22Rv1 (cell line): ENCODE results near the gene PKNOX2.

Experiments
- H3K27ac ChIP-seq: fragments of 450-650 bp; 2 replicates; pipeline ENCODE4 v1.5.1; 2017
- ZFX ChIP-seq: fragments of 450-650 bp; IDR thresholded peaks from 2 replicates; pipeline ENCODE4 v1.6.1; 2017; ENCODE audit warnings: antibody characterized with exemption, borderline replicate concordance
- TF ChIP-seq, protein P1 (sequence below): fragments of 450-650 bp; IDR thresholded peaks from 2 replicates; pipeline ENCODE4 v1.5.1; 2017; ENCODE audit warnings: mild to moderate bottlenecking

The PKNOX2 gene

DNA sequence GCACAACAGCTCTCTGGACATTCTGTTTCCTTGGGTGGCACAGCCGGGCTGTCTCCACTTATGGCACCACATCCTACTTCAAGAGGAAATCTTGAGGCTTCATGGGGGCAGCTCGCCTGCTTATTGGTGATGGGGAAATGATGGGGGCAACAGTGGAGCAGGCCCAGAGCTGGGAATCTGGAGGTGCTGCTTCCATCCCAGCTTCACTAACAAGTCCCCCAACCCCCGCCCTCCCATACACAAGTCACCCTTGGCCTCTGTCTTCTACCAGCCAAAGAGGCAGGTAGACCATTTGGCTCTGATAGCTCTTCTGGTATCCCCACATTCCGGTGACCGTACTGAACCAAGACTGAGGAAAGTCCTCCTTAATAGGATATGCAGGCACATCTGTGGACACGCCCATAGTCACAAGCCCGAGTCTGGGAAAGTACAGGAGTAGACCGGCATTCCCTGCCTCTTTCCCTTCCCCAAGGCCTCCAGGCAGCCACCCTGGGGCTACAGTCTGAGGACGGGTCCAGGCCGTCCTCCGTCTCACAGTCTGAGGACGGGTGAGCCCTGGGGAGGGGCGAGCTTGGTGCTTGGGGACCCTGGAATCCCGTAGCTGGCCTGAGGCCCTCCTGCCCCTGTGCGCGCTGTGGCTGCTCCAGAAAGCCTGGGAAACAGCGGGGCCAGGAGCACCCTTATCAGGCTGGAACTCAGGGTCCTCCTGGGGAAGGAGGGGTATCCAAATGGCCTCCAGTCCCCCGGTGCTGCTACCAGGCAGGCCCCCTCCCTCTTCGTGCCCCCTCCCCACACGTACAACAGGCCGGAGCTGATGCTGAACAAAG lies 185.9 kb downstream of the PKNOX2 start:
- H3K27ac ChIP-seq: no peak overlapping the region
- TF ChIP-seq ZFX: no peak
- TF ChIP-seq, protein P1, sequence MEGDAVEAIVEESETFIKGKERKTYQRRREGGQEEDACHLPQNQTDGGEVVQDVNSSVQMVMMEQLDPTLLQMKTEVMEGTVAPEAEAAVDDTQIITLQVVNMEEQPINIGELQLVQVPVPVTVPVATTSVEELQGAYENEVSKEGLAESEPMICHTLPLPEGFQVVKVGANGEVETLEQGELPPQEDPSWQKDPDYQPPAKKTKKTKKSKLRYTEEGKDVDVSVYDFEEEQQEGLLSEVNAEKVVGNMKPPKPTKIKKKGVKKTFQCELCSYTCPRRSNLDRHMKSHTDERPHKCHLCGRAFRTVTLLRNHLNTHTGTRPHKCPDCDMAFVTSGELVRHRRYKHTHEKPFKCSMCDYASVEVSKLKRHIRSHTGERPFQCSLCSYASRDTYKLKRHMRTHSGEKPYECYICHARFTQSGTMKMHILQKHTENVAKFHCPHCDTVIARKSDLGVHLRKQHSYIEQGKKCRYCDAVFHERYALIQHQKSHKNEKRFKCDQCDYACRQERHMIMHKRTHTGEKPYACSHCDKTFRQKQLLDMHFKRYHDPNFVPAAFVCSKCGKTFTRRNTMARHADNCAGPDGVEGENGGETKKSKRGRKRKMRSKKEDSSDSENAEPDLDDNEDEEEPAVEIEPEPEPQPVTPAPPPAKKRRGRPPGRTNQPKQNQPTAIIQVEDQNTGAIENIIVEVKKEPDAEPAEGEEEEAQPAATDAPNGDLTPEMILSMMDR: no peak

DNA sequence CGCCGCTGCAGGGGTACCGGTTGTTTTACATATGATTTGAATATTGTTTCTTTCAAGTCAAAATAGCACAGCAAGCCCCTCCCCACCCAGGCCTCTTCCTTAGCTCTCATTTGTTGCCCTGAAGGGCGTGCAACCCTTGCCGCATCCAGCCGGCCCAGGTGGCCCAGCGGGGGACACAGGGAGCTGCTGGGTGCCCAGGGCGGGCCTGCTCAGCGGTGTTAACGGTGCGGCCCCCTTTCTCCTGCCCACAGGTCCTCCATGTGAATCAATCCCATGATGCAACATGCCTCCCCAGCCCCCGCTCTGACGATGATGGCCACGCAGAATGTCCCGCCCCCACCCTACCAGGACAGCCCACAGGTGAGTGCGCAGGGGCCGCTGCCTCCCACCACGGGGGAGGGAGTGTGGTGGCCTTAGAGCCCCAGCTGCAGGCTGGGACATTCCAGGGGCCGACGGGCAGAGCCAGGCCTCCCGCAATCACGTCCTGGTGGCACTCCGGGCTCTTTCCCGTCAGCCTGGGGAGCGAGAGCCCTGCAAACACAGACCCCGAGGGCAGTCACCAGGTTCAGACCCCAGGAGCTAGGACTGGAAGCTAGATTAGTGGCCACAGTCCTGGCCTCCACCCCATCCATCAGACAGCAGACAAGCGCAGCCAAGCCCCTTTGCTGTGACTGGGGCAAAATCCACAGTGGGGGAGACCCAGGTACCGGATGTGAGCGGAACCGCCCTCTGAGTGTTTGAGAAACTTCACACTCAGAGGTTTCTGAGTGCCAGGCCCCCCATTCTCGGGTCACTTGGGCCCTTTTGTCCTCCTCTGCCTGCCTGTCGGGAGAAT lies 186.7 kb downstream of the PKNOX2 start:
- TF ChIP-seq, protein P1: no peak
- no peak for TF ChIP-seq ZFX

GRCh38 chr11:125351868-125352250 lies 187.3 kb downstream of the PKNOX2 start:
- TF ChIP-seq ZFX: no peak
- TF ChIP-seq, protein P1: no peak
- H3K27ac ChIP-seq: no peak overlapping the region

More for the DNA sequence above, 186.7 kb downstream of the PKNOX2 start:
- H3K27ac ChIP-seq: no peak overlapping the region

GRCh38 chr11:125356797-125357196 lies 192.2 kb downstream of the PKNOX2 start:
- TF ChIP-seq, protein P1: no peak
- no peak for TF ChIP-seq ZFX
- no peak overlapping the region for H3K27ac ChIP-seq

- H3K27ac ChIP-seq: no peak overlapping the region
- TF ChIP-seq ZFX: no peak
- TF ChIP-seq, protein P1: no peak
Observed at GRCh38 chr11:125357551-125357950, 193.0 kb downstream of the PKNOX2 start.

GRCh38 chr11:125358254-125358840 lies 193.8 kb downstream of the PKNOX2 start:
- TF ChIP-seq, protein P1: no peak
- no peak for TF ChIP-seq ZFX
- no peak overlapping the region for H3K27ac ChIP-seq

- TF ChIP-seq, protein P1: no peak
- TF ChIP-seq ZFX: no peak
- H3K27ac ChIP-seq: no peak overlapping the region
Observed at GRCh38 chr11:125359130-125359529, 194.6 kb downstream of the PKNOX2 start.
